Caco-2 (cell line): ENCODE results near the gene AK3. TPM values are rescaled to one million over a fixed set of nuclear protein-coding genes. Genes with fewer than 3 reads are reported as not detected.

Experiments
- BruUV-seq: library from RNA; stranded (reverse); fragments of 400-500 nt; replicated peaks from 2 replicates; lab custom pipeline; 2021; lab: Mats Ljungman, UMichigan
- CTCF ChIA-PET: fragments of 300-600 bp; sonication (Branson Sonifier 250); formaldehyde crosslinking; loops from one replicate; lab custom pipeline; 2022; ENCODE audit warnings: antibody characterized with exemption; lab: Charles Lee
- POLR2A ChIA-PET: fragments of 300-600 bp; sonication (Branson Sonifier 250); formaldehyde crosslinking; loops from one replicate; lab custom pipeline; 2022; ENCODE audit warnings: antibody characterized with exemption; lab: Charles Lee
- DNase-seq, 2 experiments: peaks; one replicate each; pipeline versions ENCODE4 v3.0.0 to v3.0.0-alpha.2; 2020 to 2022
- H3K27me3 ChIP-seq: replicated peaks from 2 replicates; pipeline ENCODE4 v1.6.0; 2011; ENCODE audit warnings: low read length; ENCODE audit not compliant: control insufficient read depth, insufficient read depth
- H3K36me3 ChIP-seq: 2 replicates; pipeline ENCODE4 v1.5.1; 2011; ENCODE audit warnings: low read length; ENCODE audit not compliant: control insufficient read depth, insufficient read depth
- H3K4me1 ChIP-seq: fragments of 250-450 bp; sonication (Bioruptor Pico); 2 replicates; pipeline ENCODE4 v1.5.1; 2020; ENCODE audit warnings: mild to moderate bottlenecking
- H3K4me3 ChIP-seq: 2 replicates; pipeline ENCODE4 v1.5.1; 2011; ENCODE audit warnings: low read depth, mild to moderate bottlenecking, control low read depth, low read length
- H3K9me3 ChIP-seq: fragments of 250-450 bp; sonication (Bioruptor Pico); 2 replicates; pipeline ENCODE4 v1.5.1; 2020; ENCODE audit warnings: mild to moderate bottlenecking, moderate library complexity
- H3K27ac Mint-ChIP-seq: one replicate; pipeline ENCODE4 v1.8.0; 2022; ENCODE audit warnings: mixed read lengths; ENCODE audit not compliant: unreplicated experiment
- H3K27me3 Mint-ChIP-seq: one replicate; pipeline ENCODE4 v1.8.0; 2022; ENCODE audit warnings: mixed read lengths; ENCODE audit not compliant: insufficient read depth, unreplicated experiment
- H3K36me3 Mint-ChIP-seq: one replicate; pipeline ENCODE4 v1.8.0; 2022; ENCODE audit warnings: mild to moderate bottlenecking, mixed read lengths; ENCODE audit not compliant: insufficient read depth, unreplicated experiment
- H3K4me1 Mint-ChIP-seq: one replicate; pipeline ENCODE4 v1.8.0; 2022; ENCODE audit warnings: low read depth, mixed read lengths; ENCODE audit not compliant: unreplicated experiment
- H3K4me3 Mint-ChIP-seq: one replicate; pipeline ENCODE4 v1.8.0; 2022; ENCODE audit warnings: mild to moderate bottlenecking, moderate library complexity, mixed read lengths; ENCODE audit not compliant: unreplicated experiment
- H3K9me3 Mint-ChIP-seq: one replicate; pipeline ENCODE4 v1.8.0; 2022; ENCODE audit warnings: mixed read lengths; ENCODE audit not compliant: unreplicated experiment
- intact Hi-C: fragments of 100-400 bp; cut with micrococcal nuclease; formaldehyde crosslinking; loops from one replicate; pipeline ENCODE4 v1.10.0; 2022; ENCODE audit not compliant: unreplicated experiment
- total RNA-seq: library from RNA; stranded (reverse); gene quantifications from 2 replicates; pipeline ENCODE4 v1.2.3, GENCODE V29; 2022
- TF ChIP-seq, protein P1 (sequence below), 2 experiments: fragments of 200-600 bp in 1 of 2; IDR thresholded peaks; 1 replicate in 1 of 2; 2 replicates in 1 of 2; pipeline versions ENCODE4 v1.5.1 to v1.8.0; 2011 to 2022; ENCODE audit warnings: antibody characterized with exemption in 1 of 2, control low read depth in 1 of 2, inconsistent platforms in 1 of 2, low read depth in 1 of 2, low read length in 1 of 2, mild to moderate bottlenecking in 1 of 2, moderate library complexity in 1 of 2; ENCODE audit not compliant: insufficient read depth in 1 of 2, severe bottlenecking in 1 of 2, unreplicated experiment in 1 of 2

AK3 gene
- total RNA-seq, 1 experiment from 2014 or later, result 32.0 TPM

DNA sequence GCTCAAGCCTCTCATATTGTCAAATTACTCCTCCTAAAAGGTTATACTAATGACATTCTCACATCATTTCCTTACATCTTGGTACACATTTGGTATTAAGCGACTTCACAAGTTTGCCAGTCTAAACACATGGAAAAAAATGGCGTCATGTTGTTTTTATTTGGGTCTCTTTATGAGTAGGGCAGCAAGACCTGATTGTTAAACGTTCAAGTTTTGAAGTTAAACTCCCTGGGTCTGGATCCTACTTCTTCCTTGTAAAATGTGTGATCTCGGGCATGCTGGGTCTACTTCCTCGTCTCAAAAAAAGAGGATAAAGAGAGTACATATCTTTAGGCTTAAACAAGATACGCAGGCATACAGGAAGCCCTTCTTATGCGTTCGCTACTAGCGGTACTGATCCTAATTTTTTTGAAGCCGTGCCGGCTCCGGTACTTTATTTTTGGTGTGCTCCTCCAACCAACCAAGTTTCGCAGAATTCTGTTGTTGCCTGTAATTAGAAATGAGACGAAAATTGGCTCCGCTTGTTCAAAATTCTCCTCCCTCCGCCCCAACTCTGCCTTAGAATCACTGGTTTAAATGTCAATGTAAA, 62.2 kb downstream of the AK3 start:
- intact Hi-C loops, result loop anchor here (1.0 to 2.0 kb wide), 4 partner anchors 16 to 187 kb away; partner anchors contain the start of genes AK3 and PLPP6
- H3K27me3 ChIP-seq, result no peaks in the 10 kb centered on the region
- no peak overlapping the region for H3K27ac Mint-ChIP-seq
- no peaks in the 10 kb centered on the region for H3K27me3 Mint-ChIP-seq
- no peak overlapping the region for H3K4me3 Mint-ChIP-seq
- CTCF ChIA-PET, result interaction anchor here (0.8 to 1.0 kb wide), 3 partner anchors 16 to 74 kb away, joined by 3 to 7 read pairs (median 7); partner anchors contain the start of gene PLPP6
- no peaks in the 10 kb centered on the region for H3K9me3 ChIP-seq
- peaks cover 12% of the 10 kb centered on the region for H3K4me1 ChIP-seq
- DNase-seq, result no peak
- no peaks in the 10 kb centered on the region for H3K4me1 Mint-ChIP-seq
- H3K36me3 Mint-ChIP-seq, result no peaks in the 10 kb centered on the region
- POLR2A ChIA-PET, result interaction anchor here (1.0 kb wide), 2 partner anchors 13 to 188 kb away, joined by 4 to 5 read pairs; partner anchors contain the start of gene SPATA6L
- H3K4me3 ChIP-seq, result peak overlapping the region; percentile 51
- no peaks in the 10 kb centered on the region for H3K9me3 Mint-ChIP-seq
- H3K36me3 ChIP-seq, result no peaks in the 10 kb centered on the region
- BruUV-seq, result TSS peak; percentile 96
- TF ChIP-seq, protein P1, sequence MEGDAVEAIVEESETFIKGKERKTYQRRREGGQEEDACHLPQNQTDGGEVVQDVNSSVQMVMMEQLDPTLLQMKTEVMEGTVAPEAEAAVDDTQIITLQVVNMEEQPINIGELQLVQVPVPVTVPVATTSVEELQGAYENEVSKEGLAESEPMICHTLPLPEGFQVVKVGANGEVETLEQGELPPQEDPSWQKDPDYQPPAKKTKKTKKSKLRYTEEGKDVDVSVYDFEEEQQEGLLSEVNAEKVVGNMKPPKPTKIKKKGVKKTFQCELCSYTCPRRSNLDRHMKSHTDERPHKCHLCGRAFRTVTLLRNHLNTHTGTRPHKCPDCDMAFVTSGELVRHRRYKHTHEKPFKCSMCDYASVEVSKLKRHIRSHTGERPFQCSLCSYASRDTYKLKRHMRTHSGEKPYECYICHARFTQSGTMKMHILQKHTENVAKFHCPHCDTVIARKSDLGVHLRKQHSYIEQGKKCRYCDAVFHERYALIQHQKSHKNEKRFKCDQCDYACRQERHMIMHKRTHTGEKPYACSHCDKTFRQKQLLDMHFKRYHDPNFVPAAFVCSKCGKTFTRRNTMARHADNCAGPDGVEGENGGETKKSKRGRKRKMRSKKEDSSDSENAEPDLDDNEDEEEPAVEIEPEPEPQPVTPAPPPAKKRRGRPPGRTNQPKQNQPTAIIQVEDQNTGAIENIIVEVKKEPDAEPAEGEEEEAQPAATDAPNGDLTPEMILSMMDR (IDR thresholded peaks at IDR 0.05; ENCODE audit: insufficient read depth in 1 of 2, low read depth in 1 of 2, low read length in 1 of 2, severe bottlenecking in 1 of 2, unreplicated experiment in 1 of 2), result no peak

DNA sequence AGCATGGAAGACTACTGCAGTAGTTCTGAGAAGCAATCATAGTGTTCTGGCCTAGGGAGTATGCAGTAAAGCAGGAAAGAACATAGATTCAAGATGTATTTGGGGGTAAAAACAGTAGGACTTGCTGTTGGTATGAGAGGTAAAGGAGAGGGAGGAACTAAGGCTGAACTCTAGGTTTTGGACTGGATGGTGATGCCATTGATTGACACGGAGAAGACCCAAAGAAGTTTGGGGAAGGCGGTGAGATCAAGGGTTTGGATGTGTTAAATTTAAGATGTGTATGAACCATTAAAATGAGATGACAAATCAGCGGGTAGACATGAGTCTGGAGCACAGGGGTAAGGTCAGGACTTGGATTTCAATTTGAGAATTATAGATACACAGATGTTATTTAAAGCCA, 63.6 kb downstream of the AK3 start:
- Histone ChIP-seq H3K4me3 (no peak overlapping the region), H3K36me3 (no peaks in the 10 kb centered on the region), H3K9me3 (no peaks in the 10 kb centered on the region), H3K4me1 (peaks cover 12% of the 10 kb centered on the region), H3K27me3 (no peaks in the 10 kb centered on the region)
- Mint-ChIP-seq H3K36me3 (no peaks in the 10 kb centered on the region), H3K4me1 (no peaks in the 10 kb centered on the region), H3K27me3 (no peaks in the 10 kb centered on the region), H3K4me3 (no peak overlapping the region), H3K27ac (no peak overlapping the region), H3K9me3 (no peaks in the 10 kb centered on the region)
- CTCF ChIA-PET, result interaction anchor here (0.6 to 1.0 kb wide), 4 partner anchors 15 to 1869 kb away, joined by 3 to 7 read pairs (median 4); partner anchors contain the start of gene PLPP6
- intact Hi-C loops, result no loop called here
- no peak for DNase-seq
- BruUV-seq, result no TSS peak
- POLR2A ChIA-PET, result interaction anchor here (0.6 to 1.0 kb wide), 5 partner anchors 12 to 186 kb away, joined by 3 to 4 read pairs (median 3); partner anchors contain the start of gene SPATA6L
- TF ChIP-seq, protein P1 (IDR thresholded peaks at IDR 0.05; ENCODE audit: insufficient read depth in 1 of 2, low read depth in 1 of 2, low read length in 1 of 2, severe bottlenecking in 1 of 2, unreplicated experiment in 1 of 2), result no peak

DNA sequence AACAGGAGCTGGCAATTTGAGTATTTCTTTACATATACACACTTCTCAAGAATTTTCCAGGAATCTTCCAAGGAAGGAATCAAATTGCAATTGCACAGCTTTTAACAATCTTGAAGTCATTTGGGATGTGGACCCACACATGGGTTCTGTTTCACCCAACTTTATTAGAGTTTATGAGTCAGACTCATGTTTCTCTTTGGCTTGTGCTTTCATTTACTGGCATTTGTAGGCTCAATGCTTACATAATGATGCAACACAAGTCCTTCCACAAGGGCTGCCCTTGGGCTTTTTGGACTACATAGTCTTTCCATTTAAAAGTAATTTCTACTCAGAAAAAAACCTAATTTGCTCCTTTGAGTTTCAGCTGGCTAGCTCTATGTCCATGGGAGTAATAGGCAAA, 66.2 kb downstream of the AK3 start:
- H3K4me1 Mint-ChIP-seq, result no peaks in the 10 kb centered on the region
- Histone ChIP-seq H3K36me3 (no peaks in the 10 kb centered on the region), H3K9me3 (no peaks in the 10 kb centered on the region), H3K4me1 (peaks cover 12% of the 10 kb centered on the region), H3K4me3 (no peak overlapping the region), H3K27me3 (no peaks in the 10 kb centered on the region)
- intact Hi-C loops, result no loop called here
- H3K27ac Mint-ChIP-seq, result no peak overlapping the region
- TF ChIP-seq, protein P1 (IDR thresholded peaks at IDR 0.05; ENCODE audit: insufficient read depth in 1 of 2, low read depth in 1 of 2, low read length in 1 of 2, severe bottlenecking in 1 of 2, unreplicated experiment in 1 of 2), result no peak
- no peaks in the 10 kb centered on the region for H3K27me3 Mint-ChIP-seq
- ChIA-PET POLR2A (interaction anchor here (0.6 kb wide), 1 partner anchor 22 kb away, joined by 3 read pairs; no protein-coding TSS in a partner anchor), CTCF (interaction anchor here (1.0 kb wide), 1 partner anchor 9 kb away, joined by 3 read pairs; the partner anchor contains the start of gene SPATA6L)
- H3K9me3 Mint-ChIP-seq, result no peaks in the 10 kb centered on the region
- no peak for DNase-seq
- H3K4me3 Mint-ChIP-seq, result no peak overlapping the region
- no peaks in the 10 kb centered on the region for H3K36me3 Mint-ChIP-seq
- BruUV-seq, result no TSS peak
